ENCODE data around the gene NELL2. TPM values are rescaled to one million over a fixed set of nuclear protein-coding genes. Genes with fewer than 3 reads are reported as not detected.

NELL2 gene
- total RNA-seq, 1 donor from 2014 or later: 1.7 TPM

GRCh38 chr12:44627387-44628166 is 248.5 kb downstream of the NELL2 start:
- Mint-ChIP-seq H3K27ac (ENCODE audit: unreplicated experiment) (no peak overlapping the region), H3K4me3 (ENCODE audit: unreplicated experiment) (no peak overlapping the region), H3K4me1 (ENCODE audit: unreplicated experiment) (no peaks in the 10 kb centered on the region), H3K36me3 (ENCODE audit: low read depth, unreplicated experiment) (no peaks in the 10 kb centered on the region), H3K27me3 (ENCODE audit: unreplicated experiment) (no peaks in the 10 kb centered on the region), H3K9me3 (ENCODE audit: unreplicated experiment) (no peaks in the 10 kb centered on the region)
- DNase-seq (ENCODE audit: low spot score): no peak
- no peak for TF ChIP-seq CTCF (IDR thresholded peaks at IDR 0.05; ENCODE audit: unreplicated experiment)

DNA sequence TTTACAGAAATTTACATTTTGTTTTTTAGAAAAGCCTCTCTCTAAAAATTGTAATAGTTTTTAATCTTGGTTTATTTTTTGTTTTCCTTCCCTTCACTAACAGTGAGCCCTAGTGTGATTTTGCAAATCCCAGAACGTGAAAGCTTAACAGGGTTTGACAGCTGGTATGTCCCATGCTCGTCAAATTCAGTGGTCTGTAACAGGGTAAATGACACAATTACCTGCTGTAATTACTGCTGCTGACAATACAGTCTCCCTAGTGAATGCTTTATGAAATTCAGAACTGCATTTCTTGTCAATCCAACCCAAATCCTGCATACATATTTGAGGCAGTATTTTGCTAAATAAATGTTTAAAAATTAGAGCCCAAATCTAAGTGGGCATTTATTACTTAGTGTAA is 249.2 kb downstream of the NELL2 start:
- H3K4me1 Mint-ChIP-seq (ENCODE audit: unreplicated experiment): no peaks in the 10 kb centered on the region
- H3K4me3 Mint-ChIP-seq (ENCODE audit: unreplicated experiment): no peak overlapping the region
- H3K9me3 Mint-ChIP-seq (ENCODE audit: unreplicated experiment): no peaks in the 10 kb centered on the region
- H3K36me3 Mint-ChIP-seq (ENCODE audit: low read depth, unreplicated experiment): no peaks in the 10 kb centered on the region
- no peak overlapping the region for H3K27ac Mint-ChIP-seq (ENCODE audit: unreplicated experiment)
- TF ChIP-seq CTCF (IDR thresholded peaks at IDR 0.05; ENCODE audit: unreplicated experiment): no peak
- DNase-seq (ENCODE audit: low spot score): no peak
- no peaks in the 10 kb centered on the region for H3K27me3 Mint-ChIP-seq (ENCODE audit: unreplicated experiment)

GRCh38 chr12:44618946-44619345 is 257.2 kb downstream of the NELL2 start:
- H3K36me3 Mint-ChIP-seq (ENCODE audit: low read depth, unreplicated experiment): no peaks in the 10 kb centered on the region
- no peak overlapping the region for H3K27ac Mint-ChIP-seq (ENCODE audit: unreplicated experiment)
- H3K27me3 Mint-ChIP-seq (ENCODE audit: unreplicated experiment): no peaks in the 10 kb centered on the region
- H3K9me3 Mint-ChIP-seq (ENCODE audit: unreplicated experiment): no peaks in the 10 kb centered on the region
- no peak for DNase-seq (ENCODE audit: low spot score)
- TF ChIP-seq CTCF (IDR thresholded peaks at IDR 0.05; ENCODE audit: unreplicated experiment): no peak
- H3K4me1 Mint-ChIP-seq (ENCODE audit: unreplicated experiment): no peaks in the 10 kb centered on the region
- no peak overlapping the region for H3K4me3 Mint-ChIP-seq (ENCODE audit: unreplicated experiment)

DNA sequence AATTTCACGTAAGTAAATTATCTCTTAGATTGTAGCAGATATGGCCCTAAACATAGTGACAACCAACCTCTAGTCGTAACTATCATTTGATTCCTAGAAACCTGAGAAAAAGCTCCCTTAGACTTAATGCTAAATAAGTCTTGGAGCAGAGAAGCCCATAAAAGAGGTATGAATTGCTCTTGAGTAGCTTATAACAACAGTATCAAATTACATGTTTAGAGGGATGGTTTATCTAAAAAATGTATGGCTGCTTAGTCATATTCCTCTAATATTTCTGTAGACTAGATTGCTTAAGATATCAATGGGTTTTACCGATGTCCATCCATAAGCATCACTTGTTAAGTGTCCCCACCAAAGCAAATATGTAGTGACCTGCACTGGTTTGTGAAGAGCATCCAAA is 259.7 kb downstream of the NELL2 start:
- no peaks in the 10 kb centered on the region for H3K4me1 Mint-ChIP-seq (ENCODE audit: unreplicated experiment)
- H3K27ac Mint-ChIP-seq (ENCODE audit: unreplicated experiment): no peak overlapping the region

More for the DNA sequence above, 259.7 kb downstream of the NELL2 start:
- no peak for TF ChIP-seq CTCF (IDR thresholded peaks at IDR 0.05; ENCODE audit: unreplicated experiment)
- no peaks in the 10 kb centered on the region for H3K27me3 Mint-ChIP-seq (ENCODE audit: unreplicated experiment)
- DNase-seq (ENCODE audit: low spot score): no peak
- H3K36me3 Mint-ChIP-seq (ENCODE audit: low read depth, unreplicated experiment): no peaks in the 10 kb centered on the region
- H3K4me3 Mint-ChIP-seq (ENCODE audit: unreplicated experiment): no peak overlapping the region
- no peaks in the 10 kb centered on the region for H3K9me3 Mint-ChIP-seq (ENCODE audit: unreplicated experiment)

All from endothelial cell (in vitro differentiated cells).